Measurements from ENCODE around the gene GPR87.

The GPR87 gene

DNA sequence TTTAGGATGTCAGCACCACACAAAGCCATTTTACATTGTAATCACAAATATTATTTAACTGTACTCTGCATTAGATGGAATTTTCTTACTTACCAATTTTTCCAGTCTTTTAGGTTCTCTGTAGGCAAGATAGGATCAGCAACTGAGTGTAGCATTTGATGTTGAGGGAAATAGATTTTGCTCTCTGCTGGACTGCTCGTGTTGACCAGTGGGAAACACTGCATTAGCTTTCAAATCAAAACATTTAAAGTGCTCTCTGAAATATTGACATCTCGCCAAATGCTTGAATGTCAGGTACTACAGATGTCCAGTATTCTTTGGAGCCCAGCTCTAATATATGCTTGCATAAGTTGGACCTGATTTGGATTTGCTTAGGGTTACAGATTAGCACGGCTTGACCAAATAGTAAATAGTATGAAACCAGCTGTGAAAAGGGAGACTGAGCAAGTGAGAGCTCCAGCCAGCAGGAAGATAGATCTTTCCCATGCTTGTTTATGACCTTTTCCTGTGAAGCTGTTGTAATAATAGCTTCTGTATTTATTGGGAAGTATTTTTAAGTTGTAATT lies 67.8 kb downstream of the GPR87 start:
- Histone ChIP-seq H3K27ac (no peak overlapping the region), H3K9ac (no peak overlapping the region), H3K4me3 (no peak overlapping the region), H3K36me3 (no peaks in the 10 kb centered on the region), H3K9me3 (no peaks in the 10 kb centered on the region), H3K4me1 (no peaks in the 10 kb centered on the region), H3K4me2 (no peak overlapping the region), H3K27me3 (no peaks in the 10 kb centered on the region), H4K20me1 (no peaks in the 10 kb centered on the region)
- TF ChIP-seq Cebpa-rat (IDR thresholded peaks at IDR 0.05): no peak
